NCI-H82 (cell line): ENCODE data around the gene FSTL4.

ENCODE experiments used
- DNase-seq: peaks from one replicate; lab custom pipeline; 2025; lab: John Stamatoyannopoulos, UW

FSTL4 gene

DNA sequence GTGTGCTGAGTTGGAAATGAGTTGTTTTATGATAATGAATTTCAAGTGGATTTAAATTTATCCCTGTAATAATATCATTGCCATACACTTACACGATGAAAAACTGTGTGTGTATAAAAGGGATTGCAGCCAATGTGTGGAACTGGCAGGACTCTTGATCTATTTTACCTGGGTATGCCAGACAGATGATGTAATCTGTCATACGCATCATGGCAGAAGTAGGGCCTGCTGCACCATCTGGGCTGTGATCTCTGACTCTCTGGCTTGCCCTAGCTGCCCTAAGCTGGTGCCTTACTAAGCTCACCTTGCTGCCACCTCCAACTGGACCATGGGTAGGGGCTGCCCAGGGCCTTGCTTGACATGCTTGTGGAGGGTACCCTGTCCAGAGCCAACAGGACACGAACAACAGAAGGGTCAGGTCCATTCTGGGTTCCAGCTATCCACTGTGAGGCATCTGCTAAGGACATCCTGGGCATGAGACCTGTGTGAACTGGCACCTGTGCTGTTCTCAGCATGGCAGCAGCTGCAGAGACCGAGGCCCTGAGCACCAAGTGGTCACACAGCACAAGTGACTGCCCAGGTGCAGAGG, 184.2 kb downstream of the FSTL4 start:
- DNase-seq, result no peak

DNA sequence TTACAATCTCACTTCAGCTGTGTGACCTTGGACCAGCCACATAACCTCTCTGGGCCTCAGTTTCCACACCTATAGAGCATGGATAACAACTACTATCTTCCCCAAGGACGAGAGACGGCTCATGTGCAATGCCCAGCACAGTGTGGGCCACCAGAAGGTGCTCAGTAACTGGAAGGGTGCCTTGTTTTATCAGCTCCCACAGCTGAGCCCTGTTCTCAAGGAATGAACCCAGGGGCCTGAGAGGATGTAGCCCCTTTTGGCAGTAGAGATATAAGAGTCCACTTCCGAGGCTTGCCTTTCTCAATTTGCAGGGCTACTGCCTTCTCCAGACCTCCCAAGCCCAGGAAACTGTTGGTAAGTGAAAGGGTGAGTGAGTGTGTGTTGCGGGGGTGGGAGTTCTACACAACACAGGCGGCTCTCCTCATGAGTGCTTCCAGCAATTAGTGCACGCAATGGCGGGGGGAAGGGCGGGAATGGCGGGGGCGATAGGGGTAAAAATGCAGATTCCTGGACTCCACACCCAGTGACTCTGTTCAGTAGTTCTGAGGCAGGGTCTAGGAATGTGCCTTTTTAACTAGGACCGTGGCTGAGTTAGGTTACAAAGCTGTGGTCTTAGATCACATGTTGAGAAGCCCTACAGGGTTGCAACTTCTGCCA, 185.1 kb downstream of the FSTL4 start:
- DNase-seq, result no peak

DNA sequence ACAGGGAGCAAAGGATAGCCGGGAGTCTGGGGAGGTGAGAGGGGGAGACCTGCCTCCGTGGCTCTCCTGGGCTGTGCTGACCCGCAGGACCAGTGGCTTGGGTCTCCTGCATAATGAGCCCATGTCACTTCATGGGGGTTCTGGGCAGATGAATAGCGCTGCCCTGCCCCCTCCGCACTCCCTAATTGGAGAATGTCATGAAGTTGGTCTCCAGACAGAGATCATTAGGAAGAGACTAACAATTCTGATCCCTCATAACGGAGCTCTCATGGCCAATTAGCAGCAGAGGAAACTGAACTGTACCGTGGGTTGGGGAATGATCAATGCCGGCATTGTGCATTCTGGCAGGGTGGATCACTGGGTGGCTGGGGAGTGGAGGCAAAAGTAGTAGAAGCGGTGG, 186.1 kb downstream of the FSTL4 start:
- no peak for DNase-seq

DNA sequence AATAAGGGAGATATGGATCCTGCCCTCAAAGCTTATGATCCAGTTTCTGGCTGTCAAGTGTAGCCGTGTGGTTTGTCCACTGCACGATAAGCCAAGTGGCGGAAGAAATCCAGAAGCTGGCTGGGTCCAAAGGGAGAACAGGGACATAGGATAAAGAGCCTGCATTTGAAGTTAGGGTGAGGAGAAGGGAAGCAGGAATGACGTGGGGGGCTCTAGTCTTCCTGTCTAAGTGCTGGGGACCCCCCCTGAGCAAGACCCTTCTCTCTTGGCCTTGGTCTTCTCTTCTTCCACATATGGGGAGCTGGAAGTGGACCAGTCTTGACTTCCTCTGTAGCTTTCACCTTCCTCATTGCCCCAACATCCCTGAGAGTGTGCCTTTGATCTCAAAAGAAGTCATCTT, 186.6 kb downstream of the FSTL4 start:
- no peak for DNase-seq

DNA sequence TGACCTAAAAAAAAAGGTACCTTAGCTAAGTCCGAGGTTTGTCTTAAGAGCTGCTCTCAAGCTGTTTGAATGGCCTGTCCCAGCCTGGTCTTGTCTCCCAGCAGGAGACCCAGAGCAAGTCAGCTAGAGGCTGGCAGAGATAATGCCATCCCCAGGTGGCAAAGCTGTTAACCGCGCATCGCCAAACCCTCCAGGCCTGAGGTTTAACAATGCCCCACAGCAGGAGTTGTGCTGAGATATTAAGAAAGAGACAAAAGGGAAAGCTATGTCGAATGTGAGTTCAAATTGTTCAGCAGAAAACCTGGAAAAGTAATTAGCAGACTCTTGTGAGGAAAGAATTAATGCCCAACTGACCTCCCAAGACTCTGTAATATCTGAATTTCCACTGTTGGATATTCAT, 187.1 kb downstream of the FSTL4 start:
- DNase-seq, result no peak

DNA sequence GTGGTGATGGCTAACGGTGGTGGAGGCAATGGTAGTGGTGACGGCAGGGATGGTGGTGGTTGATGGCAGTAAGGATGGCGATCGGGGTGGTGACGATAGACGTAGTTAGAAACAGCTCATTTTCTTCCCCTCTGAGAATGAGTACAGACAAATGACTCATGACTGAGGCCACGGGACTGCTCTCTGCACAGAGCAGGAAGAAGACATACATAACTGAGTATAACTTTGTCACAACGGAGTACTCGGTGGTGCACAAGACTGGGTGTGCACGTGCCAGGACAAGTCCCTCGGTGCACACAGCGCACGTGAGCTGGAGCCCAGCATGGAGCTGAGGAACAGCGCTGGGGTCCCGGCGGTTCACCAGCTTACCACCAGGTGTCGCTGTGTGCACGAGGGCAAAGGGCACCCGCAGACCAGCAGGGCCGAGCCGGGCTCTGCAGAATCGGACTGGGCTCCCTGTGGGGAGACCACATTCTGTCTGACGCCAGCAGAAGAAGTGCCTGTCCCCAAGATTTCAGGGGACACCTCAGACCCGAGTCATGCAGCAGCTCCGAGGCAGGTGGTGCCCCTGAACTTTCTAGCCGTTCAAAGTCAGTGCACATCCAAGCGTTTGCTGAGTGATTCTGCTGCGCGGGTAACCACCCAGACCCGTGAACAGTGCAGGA, 188.6 kb downstream of the FSTL4 start:
- peak; percentile 67 for DNase-seq

DNA sequence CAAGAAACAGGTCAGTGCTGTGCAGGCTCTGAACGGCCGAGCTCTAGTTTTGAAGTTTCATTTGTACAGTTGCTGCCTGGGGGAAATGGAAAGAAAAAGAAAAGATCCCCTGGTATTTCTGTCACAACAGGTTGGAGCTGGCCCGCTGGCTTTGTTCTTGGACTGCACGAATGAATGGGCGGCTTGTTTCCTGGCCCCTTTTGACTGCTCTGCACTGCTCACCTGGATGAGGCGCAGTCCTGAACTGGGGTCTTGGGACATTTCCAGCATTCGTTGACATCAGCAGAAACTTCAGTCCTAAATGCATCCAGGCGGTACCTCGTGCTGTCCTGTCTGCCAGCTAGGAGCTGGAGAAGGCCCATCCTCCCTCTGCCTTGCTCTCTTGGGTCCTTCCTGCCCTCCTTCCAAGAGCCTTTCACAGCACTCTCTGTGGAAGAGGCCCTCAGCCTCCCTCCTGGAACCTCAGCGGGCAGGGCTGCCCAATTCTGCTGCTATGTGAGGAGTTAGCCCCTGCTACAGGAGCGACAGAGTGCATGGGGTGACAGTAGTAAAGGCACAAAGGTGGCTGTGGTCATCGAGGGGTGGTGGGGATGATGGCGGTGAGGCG, 189.2 kb downstream of the FSTL4 start:
- DNase-seq, result no peak

DNA sequence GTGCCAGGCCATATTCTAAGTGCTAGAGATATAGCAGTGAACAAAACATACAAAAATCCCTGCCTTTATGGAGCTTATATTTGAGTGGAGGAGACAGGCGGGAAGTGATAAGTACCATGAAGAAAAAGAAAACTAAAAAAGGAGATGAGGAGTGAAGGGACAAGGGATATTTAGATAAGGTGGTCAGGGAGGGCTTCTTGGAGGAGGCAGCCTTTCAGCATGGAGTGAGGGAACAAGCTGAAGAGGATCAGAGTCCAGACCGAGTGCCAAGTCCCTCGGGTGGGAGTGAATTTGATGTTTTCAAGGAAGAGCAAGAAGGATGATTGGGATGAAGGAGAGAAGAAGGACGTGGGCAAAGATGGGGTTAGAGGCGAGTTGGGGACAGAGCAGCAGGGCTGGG, 190.5 kb downstream of the FSTL4 start:
- DNase-seq, result no peak

DNA sequence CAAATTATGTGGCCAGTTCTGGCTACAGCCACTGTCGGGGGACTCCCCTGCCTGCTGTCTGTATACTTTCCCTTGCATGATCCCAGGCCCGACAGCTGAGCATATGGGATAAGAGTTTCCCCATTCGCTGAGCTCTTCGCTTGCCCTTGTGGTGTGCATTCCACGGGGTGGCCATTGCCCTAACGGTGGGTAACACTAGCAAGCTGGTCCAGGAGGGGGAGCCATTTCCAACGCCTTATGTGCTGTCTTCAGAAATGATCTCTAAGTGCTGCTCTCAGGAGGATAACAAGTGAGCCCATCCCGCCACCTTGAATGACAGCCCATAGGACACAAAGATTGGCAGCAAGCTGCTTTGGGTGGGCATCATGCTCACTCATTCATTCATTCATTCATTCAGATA, 190.9 kb downstream of the FSTL4 start:
- peak; percentile 60 for DNase-seq

DNA sequence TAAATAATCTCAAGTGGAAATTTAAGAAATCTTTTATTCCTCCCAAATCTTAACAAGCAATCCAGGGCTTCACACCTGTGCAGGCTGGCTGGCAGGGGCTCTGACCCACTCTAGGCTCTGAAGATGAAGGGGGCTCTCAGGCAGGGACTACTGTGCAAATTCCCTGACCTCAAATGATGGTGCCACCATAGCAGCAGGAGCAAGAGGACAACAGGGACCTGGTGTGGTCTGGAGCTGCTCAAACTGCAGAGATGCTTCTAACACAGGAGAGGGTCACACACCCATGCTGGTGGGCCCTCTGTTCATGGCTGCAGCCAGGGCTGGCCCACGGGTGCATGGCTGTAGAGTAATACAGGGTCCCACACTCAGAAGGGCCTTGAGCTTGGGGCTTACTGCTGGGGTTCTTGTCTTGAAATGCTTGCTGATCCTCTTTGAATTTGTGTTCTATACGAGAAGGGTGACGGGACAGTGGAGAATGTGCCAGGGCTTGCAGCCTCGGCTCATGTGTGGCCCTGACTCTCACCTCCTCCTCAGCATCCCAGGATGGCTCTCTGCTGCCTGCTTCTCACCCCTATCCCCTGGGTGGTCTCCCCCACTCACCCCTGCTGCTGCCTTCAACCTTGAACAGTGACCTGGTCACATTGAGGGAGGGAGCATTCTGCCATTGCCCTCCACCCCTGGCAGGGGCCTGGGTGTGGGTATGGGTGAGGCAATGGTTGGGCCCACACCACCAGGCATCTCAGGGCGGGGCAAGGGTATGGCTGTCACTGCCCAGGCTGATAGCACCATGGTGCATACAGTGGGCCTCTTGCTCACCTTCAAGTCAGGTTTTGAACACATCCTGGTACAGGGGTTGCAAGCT, 191.7 kb downstream of the FSTL4 start:
- DNase-seq, result no peak

DNA sequence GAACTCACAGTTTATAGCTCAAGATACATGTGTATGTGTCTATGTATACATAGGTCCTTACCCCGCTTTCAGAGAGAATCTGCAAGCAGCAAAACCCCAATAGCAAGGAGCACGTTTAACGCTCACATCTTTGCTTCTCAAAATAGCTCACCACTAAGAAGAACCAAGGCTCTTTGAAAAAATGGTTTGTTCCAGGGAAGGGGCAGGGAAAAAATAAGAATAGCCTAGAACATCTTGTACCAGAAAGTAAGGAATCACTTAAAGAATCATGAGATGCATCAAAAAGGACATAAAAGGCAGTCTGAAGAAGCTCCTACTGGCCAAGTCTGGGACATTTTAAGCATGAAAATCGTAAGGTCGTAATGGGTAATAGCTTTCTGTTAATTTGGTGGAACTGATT, 196.4 kb downstream of the FSTL4 start:
- no peak for DNase-seq

DNA sequence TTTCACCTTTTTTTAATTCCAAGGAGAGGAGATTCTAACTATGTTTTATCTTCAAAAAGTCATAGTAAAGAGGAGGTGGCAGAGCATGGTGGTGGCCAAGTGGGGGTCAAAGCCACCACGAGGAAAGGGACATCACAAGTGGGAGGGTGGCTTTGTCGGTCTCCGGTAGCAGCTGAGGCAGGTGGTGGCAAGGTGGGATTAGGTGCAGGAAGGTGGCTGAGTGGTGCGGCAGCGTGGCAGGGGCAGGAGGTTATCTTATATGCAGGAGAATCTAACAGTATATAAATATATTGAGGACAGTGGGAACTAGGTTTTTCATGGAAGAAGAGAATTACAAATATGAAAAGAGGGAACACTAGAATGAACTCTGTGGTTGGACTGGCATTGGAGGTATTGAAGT, 196.8 kb downstream of the FSTL4 start:
- no peak for DNase-seq

DNA sequence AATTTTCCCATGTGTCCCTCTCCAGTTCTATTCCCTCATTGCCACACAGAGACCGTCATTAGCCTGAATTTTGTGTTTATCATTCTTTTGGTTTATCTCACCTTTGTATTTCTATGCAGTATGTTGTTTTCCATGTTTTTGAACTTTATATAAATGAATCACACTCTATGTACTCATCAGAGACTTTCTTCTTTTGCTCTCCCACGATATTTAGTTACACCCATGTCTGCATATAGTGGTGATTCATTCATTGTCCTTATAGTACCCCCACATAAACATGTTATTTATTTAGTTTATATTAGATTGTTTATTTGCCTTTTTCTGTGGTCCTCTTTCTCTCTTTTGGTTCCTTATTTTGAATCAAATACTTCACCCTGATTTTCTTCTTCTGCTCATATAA, 199.7 kb downstream of the FSTL4 start:
- DNase-seq, result no peak

DNA sequence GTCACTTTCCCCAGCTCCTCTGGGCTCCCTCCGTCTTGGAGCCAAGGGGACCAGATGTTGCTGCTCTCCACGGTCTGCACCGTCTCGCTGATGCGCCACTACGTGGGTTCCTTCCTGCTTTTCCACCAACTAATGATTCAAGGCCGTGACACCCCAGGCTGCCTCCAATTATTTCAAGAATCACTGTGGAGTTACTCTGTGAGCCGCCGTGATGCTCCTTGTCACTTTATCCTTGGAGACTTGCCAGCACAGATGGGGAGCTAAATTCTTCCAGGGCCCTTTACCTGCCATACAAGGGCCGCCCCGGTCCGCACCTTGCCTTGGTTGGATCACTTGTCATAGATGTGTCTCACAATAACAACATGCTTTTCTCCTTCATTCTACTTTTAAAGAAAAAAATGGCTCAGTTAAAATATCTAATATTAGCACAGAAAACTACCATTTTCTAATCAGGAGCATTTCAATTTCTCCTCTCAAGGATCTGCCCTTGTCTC, 202.0 kb downstream of the FSTL4 start:
- peak; percentile 43 for DNase-seq

DNA sequence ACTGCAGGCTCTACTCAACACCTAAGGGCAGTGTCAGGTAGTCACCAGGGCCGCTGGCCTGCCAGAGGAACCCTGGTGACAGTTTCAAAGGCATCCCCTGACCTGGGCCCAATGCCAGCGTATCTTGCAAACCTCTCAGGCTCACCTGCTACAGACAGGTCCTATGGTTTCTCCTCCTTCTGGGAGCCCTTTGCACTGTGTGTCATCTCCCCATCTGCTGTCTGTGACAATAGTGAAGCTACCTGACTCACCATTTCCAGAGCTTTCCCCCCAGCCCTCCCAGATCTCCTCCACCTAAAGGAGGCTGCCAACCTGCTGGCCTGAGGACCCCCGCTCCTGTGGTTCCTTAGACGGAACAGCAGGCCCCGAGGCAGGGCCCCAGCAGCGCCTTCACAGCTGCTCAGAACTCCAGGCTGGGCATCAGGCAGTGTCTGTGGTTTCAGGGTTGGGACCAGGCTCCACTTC, 203.1 kb downstream of the FSTL4 start:
- no peak for DNase-seq

DNA sequence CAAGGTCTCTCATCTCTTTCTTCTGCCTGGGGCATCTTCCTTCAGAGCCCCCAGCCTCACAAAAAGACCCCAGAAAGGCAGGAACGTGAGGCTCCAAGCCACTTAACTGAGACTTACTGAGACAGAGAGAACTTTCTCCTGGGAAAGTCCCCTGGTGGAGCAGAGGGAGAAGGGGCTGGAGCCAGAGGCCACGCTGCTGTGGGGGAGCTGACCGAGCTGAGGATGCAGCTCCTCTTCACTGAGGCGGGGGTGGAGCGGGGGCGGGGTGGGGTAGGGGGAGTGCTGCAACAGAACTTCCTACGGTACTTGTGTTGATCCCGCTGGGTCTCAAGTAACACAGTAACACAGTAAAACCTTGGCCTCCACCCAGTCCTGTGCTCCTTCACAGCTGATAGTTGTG, 204.0 kb downstream of the FSTL4 start:
- DNase-seq, result no peak

DNA sequence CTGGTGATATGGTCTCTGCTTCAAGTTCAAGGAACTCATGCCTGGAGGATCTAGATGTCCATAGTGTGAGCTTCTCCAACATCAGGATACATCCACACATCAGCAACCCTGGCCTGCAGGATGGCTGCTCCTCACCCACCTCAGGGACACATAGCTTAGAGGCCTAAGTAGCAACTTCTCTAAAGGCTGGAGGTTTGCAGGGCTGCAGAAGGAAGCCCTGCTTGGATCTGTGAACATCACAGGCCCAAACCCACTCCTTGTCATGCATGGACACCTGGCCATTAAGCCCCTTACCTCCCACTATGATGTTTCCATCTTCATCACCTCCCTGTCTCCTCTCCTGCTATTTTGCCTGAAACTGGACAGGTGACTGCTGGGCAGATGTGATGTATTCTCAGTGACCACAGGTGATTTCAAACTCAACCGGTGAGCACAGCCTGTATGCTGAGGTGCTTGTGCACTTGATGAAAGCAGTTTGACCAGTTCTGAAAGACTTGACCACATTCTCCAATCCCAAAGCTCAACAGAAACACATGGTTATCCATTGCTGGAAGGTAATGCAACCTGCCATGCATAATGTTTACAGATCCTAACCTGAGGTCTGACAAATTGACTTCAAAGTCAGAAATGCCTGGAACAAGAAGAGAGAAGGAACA, 205.2 kb downstream of the FSTL4 start:
- no peak for DNase-seq

DNA sequence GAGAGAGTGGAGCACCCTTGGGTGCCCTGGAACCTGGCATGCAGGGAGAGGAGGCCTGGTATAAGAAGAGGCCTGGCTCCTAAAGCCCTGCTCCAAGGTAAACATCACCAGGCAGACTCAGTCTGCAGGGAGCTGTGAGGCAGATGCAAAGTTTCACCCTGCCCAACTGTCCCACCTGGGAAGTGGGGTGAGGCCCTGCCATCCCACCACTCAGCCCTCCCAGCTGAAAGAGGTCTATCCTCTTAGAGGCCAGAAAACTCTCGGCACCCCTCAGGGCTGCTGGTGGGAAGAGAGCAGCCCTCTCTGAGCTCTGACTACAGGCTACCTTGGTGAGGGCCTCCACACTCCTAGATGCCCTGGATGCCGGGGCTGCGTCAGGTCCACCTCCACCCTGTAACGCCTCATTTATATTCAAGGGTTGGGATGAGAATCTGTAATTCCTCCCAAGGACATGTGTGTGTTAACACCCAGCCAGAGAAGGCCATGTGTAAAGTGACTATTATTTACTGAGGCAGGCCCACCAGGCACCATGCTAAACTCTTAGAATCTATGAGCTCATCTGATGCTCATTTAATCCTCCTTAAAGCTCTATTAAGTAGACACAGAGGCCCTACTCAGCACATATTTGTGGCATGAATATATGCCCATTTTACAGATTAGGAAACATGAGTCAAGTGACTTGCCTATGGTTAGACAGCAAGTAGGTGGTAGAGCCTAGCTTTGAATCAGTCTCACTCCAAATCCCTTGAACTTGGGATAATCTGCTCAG, 205.9 kb downstream of the FSTL4 start:
- no peak for DNase-seq

DNA sequence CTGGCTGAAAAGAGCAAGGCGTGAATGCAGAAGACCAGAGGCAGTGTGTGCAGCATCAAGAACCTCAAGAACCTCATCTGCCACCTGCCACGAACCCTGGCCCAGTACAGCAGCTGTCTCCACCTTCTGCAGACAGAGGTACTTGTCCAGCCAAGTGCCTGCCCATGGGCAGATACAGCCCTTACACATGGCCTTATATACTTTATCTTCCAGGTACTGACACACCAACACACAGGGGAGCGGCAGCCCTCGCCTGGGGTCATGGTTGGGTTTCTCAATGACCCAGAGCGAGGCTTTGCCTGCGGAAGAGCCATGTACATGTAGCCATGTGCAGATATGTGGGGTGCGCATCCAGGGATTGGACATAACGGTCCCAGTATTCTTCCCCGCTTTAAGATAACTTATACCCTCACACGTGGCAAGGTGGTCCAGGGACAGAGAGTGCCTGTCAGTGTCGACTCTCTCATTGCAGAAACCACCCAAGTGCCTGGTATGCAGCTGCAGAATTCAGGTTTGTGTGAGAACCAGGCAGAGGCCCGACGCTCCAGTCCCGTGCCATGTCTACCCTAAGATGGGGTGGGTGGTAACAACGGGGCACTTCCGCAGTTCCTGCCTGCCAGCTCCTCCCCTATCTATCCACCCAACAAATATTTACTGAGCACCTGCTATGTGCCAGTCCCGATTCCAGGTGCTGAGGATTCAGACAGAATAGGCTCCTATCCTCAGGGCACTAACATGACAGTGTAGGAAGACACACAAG, 206.9 kb downstream of the FSTL4 start:
- DNase-seq, result no peak

DNA sequence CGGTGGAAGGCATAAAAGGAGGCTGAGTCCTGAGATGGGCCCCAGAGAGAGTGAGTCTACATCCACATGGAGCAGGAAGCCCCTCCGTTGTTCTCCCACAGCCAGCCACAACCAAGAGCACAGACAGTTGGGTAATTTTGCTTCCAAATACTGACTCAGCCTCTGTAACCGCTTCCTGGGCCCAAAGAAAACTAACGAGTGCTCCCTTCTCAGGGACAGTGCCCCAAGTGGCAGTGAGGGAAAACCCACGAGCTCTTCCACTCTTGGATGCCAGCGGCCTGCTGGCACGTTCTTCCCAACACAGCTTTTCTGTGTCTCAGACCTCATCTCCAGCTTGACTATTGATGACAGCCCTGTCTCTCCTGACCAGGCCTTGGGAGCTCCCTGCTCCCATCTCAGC, 207.6 kb downstream of the FSTL4 start:
- DNase-seq, result no peak
